Upper lobe of right lung (tissue), 1 donor: ENCODE results near the gene RAP1GAP2. TPM values are rescaled to one million over a fixed set of nuclear protein-coding genes. Genes with fewer than 3 reads are reported as not detected.
"Not testable (repeated sequence)": the region's sequence is repeated elsewhere in the genome, so short reads cannot be mapped to it uniquely, and the experiment has no call there.

Source experiments
- ATAC-seq: fragments of 200-7000 bp; cut with Tn5 transposase; one replicate; pipeline ENCODE4 v1.9.1; 2020; ENCODE audit warnings: mild to moderate bottlenecking, moderate library complexity
- DNase-seq: peaks from one replicate; pipeline ENCODE4 v3.0.0-alpha.2; 2020
- H3K27ac ChIP-seq: fragments of 200-600 bp; one replicate; pipeline ENCODE4 v1.8.0; 2022
- H3K27me3 ChIP-seq: fragments of 200-600 bp; one replicate; pipeline ENCODE4 v1.8.0; 2022; ENCODE audit warnings: mild to moderate bottlenecking
- H3K36me3 ChIP-seq: fragments of 200-600 bp; one replicate; pipeline ENCODE4 v1.8.0; 2022
- H3K4me1 ChIP-seq: fragments of 200-600 bp; one replicate; pipeline ENCODE4 v1.8.0; 2022
- H3K4me3 ChIP-seq: fragments of 200-600 bp; one replicate; pipeline ENCODE4 v1.8.0; 2022; ENCODE audit warnings: mild to moderate bottlenecking
- H3K9me3 ChIP-seq: fragments of 200-600 bp; one replicate; pipeline ENCODE4 v1.8.0; 2022
- CTCF ChIP-seq: fragments of 200-600 bp; IDR thresholded peaks from one replicate; pipeline ENCODE4 v1.8.0; 2022; ENCODE audit warnings: antibody characterized with exemption
- intact Hi-C: fragments of 100-400 bp; cut with DNase I; formaldehyde crosslinking; loops from one replicate; pipeline ENCODE4 v1.11.0; 2022
- microRNA-seq: library from miRNA; unstranded; fragments of <30 nt; microRNA quantifications from one replicate; pipeline ENCODE4 v1.2.0, GENCODE V29; 2020; ENCODE audit warnings: borderline microRNAs expressed
- total RNA-seq: library from RNA; stranded (reverse); fragmentation: NEBNext Ultra II Directional; extraction: Animal tissue kit (Norgen Biotek cat#: 25700); gene quantifications from one replicate; pipeline ENCODE4 v1.2.1, GENCODE V29; 2021
- donor health status: DM: no; HTN: yes; CAD: no; lungs with severe emphysema.

The RAP1GAP2 gene
- total RNA-seq, 1 donor from 2014 or later: 16.1 TPM

- H3K36me3 ChIP-seq, H3K27me3 ChIP-seq, ATAC-seq, H3K4me1 ChIP-seq, intact Hi-C loops, H3K4me3 ChIP-seq, H3K9me3 ChIP-seq, H3K27ac ChIP-seq, DNase-seq: not testable (repeated sequence)
- peak; percentile 23 for TF ChIP-seq CTCF
Observed at GRCh38 chr17:3073850-3074249, 277.6 kb downstream of the RAP1GAP2 start.

Small RNA genes within 50 kb of the gene (microRNA-seq; reads per million reads assigned to microRNA genes)
- gene MIR1253: not detected

Other genes starting within 250 kb of the RAP1GAP2 start
- 144 TPM for gene PAFAH1B1, start 202.8 kb upstream of the RAP1GAP2 start, total RNA-seq
- gene CLUH, start 84.7 kb upstream of the RAP1GAP2 start, total RNA-seq: 63.5 TPM
- 0.20 TPM for gene CCDC92B, start 46.8 kb upstream of the RAP1GAP2 start, total RNA-seq